ENCODE data around the gene PLCL1.

PLCL1 gene

GRCh38 chr2:197891897-197892442 lies 87.6 kb downstream of the PLCL1 start:
- no peak for TF ChIP-seq POLR2AphosphoS5 (IDR thresholded peaks at IDR 0.05; ENCODE audit: low read depth, low read length)
- TF ChIP-seq REST (IDR thresholded peaks at IDR 0.05; ENCODE audit: insufficient read depth in 1 of 2, low read depth in 2 of 2, low read length in 2 of 2): no peak
- no peak for TF ChIP-seq TAF1 (IDR thresholded peaks at IDR 0.05; ENCODE audit: borderline replicate concordance, insufficient read depth, low read length)
- TF ChIP-seq FOXP2 (optimal IDR thresholded peaks at IDR 0.05; ENCODE audit: borderline replicate concordance, extremely low read depth, extremely low read length, insufficient read depth): no peak
- TF ChIP-seq SIN3A (IDR thresholded peaks at IDR 0.05; ENCODE audit: borderline replicate concordance, insufficient read depth, low read length): no peak

GRCh38 chr2:197893403-197894177 lies 89.2 kb downstream of the PLCL1 start:
- no peak for TF ChIP-seq REST (IDR thresholded peaks at IDR 0.05; ENCODE audit: insufficient read depth in 1 of 2, low read depth in 2 of 2, low read length in 2 of 2)

- TF ChIP-seq TAF1 (IDR thresholded peaks at IDR 0.05; ENCODE audit: borderline replicate concordance, insufficient read depth, low read length) (no peak), REST (IDR thresholded peaks at IDR 0.05; ENCODE audit: insufficient read depth in 1 of 2, low read depth in 2 of 2, low read length in 2 of 2) (no peak), FOXP2 (optimal IDR thresholded peaks at IDR 0.05; ENCODE audit: borderline replicate concordance, extremely low read depth, extremely low read length, insufficient read depth) (no peak), POLR2AphosphoS5 (IDR thresholded peaks at IDR 0.05; ENCODE audit: low read depth, low read length) (no peak), SIN3A (IDR thresholded peaks at IDR 0.05; ENCODE audit: borderline replicate concordance, insufficient read depth, low read length) (no peak)
Measured at GRCh38 chr2:197894751-197895274, 90.4 kb downstream of the PLCL1 start.

- TF ChIP-seq FOXP2 (optimal IDR thresholded peaks at IDR 0.05; ENCODE audit: borderline replicate concordance, extremely low read depth, extremely low read length, insufficient read depth) (no peak), REST (IDR thresholded peaks at IDR 0.05; ENCODE audit: insufficient read depth in 1 of 2, low read depth in 2 of 2, low read length in 2 of 2) (no peak), TAF1 (IDR thresholded peaks at IDR 0.05; ENCODE audit: borderline replicate concordance, insufficient read depth, low read length) (no peak), POLR2AphosphoS5 (IDR thresholded peaks at IDR 0.05; ENCODE audit: low read depth, low read length) (no peak), SIN3A (IDR thresholded peaks at IDR 0.05; ENCODE audit: borderline replicate concordance, insufficient read depth, low read length) (no peak)
Measured at GRCh38 chr2:197897960-197898678, 93.7 kb downstream of the PLCL1 start.

All from PFSK-1 (cell line).